NCI-H748 (cell line): ENCODE measurements around the gene MARCHF3.
"Not testable (repeated sequence)": the region's sequence is repeated elsewhere in the genome, so short reads cannot be mapped to it uniquely, and the experiment has no call there.

Experiments
- DNase-seq: peaks from one replicate; lab custom pipeline; 2025; ENCODE audit not compliant: unreplicated experiment; lab: John Stamatoyannopoulos, UW

The MARCHF3 gene

GRCh38 chr5:126881821-126882600 is 148.3 kb downstream of the MARCHF3 start:
- no peak for DNase-seq

- DNase-seq, result no peak
Observed at GRCh38 chr5:126878634-126879033, 151.7 kb downstream of the MARCHF3 start.

DNA sequence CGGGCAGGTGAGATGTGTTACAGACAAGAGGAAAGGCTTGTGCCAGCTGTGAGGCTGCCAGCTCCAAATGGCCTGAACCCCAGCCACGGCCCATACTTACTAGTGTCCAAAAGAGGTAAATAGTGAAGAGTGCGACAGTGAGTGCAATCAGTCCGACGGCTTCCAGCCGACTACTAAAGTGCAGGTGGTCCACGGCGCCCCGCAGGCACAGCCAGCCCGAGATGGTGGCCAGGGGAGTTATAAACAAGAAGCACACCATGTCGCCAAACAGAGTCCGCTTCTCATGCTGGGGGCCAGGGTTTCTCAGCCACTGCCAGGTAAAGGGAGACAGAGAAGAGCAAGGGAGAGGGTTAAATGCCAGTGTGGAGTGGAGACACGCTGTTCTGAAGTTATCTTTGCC is 152.3 kb downstream of the MARCHF3 start:
- DNase-seq, result no peak

GRCh38 chr5:126877602-126878001 is 152.8 kb downstream of the MARCHF3 start:
- DNase-seq, result no peak

GRCh38 chr5:126875303-126875785 is 155.0 kb downstream of the MARCHF3 start:
- DNase-seq, result no peak

- no peak for DNase-seq
Observed at GRCh38 chr5:126872561-126873354, 157.6 kb downstream of the MARCHF3 start.

DNA sequence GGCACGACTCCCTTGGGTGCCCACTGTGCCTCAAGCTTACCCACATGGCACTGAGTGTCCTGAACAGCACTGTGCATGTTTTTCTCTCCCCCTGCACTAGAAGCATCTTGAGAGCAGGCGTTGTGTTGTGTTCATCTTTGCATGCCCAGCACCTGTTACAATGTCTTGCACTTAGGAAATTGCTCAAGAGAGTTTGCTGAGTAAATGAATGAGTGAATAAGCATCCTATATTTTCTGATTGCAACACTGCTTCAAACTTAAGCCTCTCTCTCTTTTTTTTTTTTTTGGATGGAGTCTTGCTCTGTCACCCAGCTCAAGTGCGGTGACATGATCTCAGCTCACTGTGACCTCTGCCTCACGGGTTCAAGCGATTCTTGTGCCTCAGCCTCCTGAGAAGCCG is 158.9 kb downstream of the MARCHF3 start:
- no peak for DNase-seq

- peak; percentile 77 for DNase-seq
Observed at GRCh38 chr5:126869005-126869451, 161.3 kb downstream of the MARCHF3 start.

DNA sequence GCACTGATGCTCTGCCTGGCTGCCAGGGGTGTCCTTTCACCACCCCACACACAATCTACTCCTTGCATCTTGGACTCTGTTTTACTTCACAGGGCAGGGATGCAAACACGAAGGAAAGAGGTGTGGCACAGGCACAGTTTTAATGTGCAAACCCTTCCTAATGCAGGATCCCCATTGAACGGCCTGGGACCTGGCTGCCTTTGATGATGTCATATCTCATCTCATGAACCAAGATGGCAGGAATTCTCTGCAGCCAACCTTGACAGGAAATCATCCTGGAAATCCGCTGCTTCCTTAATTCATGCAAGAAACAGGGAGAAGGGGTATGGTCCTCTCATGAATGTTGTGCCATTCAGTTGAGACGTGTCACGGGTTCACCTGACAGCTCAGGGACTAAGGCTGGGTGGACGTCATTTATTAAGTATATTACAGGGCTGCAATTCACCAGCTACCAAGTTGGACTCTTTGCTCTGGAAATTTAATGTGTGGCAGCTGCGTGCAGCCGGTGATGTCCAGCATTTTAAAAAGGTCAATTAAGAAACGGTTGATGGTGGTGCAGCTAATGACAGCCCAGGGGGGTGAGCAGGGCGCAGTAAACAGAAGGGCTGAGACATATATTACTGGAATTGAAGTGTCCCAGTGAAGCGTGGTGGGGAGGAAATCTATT is 161.9 kb downstream of the MARCHF3 start:
- DNase-seq, result no peak

DNA sequence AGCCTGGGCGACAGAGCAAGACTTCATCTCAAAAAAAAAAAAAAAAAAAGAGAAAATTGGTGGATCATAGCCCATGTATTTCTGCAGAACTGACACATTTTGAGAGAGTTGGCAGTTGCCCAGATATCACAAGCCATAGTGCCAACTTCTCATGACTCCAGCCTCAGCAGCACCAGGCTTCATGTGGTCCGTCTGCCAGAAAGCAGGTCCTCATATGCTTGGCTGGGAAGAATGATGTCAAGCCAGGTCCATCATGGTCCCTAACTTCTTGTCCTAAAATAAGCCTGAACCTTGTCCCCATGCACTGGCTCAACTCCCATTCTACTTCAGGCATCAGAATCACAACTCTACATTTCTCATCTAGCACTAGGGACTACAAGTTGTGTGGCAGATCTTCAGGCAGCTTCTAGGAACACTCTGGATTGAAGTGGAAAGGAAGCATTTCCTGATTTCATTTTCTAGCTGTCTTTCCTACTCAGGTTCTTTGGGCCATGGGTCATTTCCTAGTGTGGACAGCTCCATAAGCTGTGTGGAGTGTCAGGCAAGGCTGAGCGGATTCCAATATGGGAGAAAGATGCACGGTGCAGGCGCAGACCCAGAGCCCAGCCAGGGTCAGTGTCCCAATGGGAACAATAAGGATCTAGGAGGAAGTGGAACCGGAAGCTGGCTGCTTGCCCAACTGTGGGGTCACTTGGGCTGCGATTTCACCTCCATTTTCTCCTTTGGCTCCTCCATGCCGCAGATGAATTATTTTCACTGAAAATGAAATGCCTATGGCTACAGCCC is 163.3 kb downstream of the MARCHF3 start:
- no peak for DNase-seq

DNA sequence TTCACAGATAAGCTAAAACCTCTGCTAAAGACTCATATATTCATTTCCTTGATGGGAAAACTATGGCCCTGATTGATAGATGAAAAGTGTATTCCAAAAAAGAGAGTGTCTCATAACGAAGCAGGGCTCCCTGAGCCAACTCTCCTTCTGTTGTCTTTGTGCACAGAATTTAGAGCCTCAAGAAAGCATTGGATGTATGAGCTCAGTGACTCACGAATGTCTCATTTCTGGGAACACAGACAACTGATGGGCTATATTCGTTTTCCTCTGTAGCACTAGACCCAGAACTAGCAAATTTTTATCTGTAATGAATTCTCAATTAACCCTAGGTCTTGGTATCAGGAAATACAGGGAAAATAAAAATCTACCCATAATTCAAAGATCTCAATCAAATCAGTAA is 165.1 kb downstream of the MARCHF3 start:
- DNase-seq, result no peak

GRCh38 chr5:126864042-126864688 is 166.2 kb downstream of the MARCHF3 start:
- no peak for DNase-seq

GRCh38 chr5:126863402-126863801 is 167.0 kb downstream of the MARCHF3 start:
- no peak for DNase-seq

DNA sequence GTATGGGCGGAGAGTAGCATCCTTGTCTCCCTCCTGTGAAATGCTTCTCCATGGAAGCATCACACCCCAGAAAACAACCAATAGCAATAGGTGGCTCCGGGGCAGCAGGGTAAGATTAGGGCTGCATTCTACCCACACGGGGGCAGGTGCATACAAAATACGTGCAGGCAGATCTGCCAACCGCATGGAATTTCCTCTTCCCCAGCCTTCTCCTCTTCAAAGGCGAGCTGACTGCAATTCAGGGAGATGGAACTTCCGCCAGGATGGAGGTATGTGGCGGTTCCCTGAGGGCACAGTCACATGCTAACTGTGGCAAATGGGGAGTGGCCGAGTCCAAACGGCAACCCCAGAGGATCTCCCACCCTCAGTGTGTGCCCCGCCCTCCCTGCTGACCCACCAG is 171.9 kb downstream of the MARCHF3 start:
- DNase-seq, result no peak

DNA sequence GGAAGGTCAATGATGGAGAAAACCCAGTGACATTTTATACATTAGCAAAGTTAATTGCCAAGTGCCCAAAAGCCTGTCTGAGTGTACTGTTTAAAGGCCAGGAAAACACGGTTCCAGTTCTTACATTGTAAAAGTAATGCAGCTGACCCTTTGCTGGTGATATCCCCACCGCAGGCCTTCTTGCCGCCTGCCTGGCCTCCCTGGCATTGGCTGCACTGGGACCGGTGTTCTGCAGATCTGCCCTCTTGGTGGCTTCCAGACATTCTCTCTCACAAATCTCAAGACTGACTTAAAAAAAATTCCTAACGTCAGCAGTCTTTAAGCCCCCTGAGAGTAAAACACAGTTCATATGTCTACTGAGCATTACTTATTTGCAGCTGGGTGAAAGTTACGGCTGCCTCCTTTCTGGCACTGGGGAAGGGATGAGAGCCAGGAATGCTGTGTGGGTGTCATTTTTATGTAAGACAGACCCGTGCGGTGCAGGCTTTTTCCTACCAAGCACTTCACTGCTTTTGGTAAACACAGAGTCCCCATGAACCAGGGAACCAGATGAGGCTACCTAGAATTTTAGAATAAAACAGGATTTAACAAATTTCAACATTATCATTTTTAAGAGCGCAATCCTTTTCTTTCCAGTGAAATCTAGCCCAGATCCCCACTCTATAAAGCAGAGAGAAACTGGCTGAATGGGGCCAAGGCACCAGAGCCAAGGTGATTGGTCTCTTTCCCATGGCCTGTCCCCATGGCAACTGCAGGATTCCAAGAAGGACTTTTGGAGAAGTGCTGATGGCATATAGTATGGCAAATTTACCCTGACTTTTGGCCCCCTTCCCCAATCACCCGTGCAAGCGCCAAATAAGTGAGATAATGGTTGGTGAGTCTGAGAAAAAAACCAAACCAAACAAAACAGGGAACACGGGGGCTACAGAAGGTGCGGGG is 172.6 kb downstream of the MARCHF3 start:
- no peak for DNase-seq

- no peak for DNase-seq
Observed at GRCh38 chr5:126855266-126855665, 175.1 kb downstream of the MARCHF3 start.

DNA sequence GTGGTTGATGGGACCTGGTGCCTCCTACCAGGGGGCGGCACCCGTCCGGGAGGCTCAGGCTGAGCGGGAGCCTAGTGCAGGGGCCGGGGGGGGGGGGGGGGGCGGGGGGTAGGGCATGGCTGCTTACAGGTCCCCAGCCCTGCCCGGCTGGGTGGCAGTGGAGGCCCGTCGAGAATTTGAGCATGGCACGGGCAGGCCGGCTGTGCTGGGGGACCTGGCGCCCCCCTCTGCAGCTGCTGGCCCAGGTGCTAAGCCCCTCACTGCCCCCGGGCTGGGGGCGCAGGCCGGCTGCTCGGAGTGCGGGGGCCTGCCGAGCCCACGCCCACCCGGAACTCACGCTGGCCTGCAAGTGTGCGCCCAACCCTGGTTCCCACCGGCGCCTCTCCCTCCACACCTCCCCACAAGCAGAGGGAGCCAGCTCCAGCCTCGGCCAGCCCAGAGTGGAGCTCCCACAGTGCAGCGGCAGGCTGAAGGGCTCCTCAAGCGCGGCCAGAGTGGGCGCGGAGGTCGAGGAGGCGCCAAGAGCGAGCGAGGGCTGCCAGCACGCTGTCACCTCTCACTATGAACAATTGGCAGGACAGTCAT is 175.7 kb downstream of the MARCHF3 start:
- no peak for DNase-seq

- not testable (repeated sequence) for DNase-seq
Observed at GRCh38 chr5:126853541-126854307, 176.6 kb downstream of the MARCHF3 start.
